Activated T-helper 1 cell treated with anti-CD3 and anti-CD28 coated beads, Interleukin-12 subunit alpha, Interleukin-12 subunit beta, Interleukin-2, Interleukin-4 antibody, amounts not matched to agents 30 ng/mL and 10 ng/mL and 1 ng/mL, durations not matched to agents 14 hours and 24 hours and 36 hours (primary cell): ENCODE measurements around the gene FRG2B. TPM values are rescaled to one million over a fixed set of nuclear protein-coding genes. Genes with fewer than 3 reads are reported as not detected.

Source experiments
- total RNA-seq: library from RNA; stranded (reverse); gene quantifications from 2 replicates; pipeline ENCODE4 v1.2.3, GENCODE V29; 2022

Gene FRG2B
- total RNA-seq, 1 donor from 2014 or later: 0.21 TPM

Other genes starting within 250 kb of the FRG2B start
- 6.6 and 7.5 TPM in 2 replicates for gene PAOX, start 247.5 kb downstream of the FRG2B start, total RNA-seq
- gene MTG1, start 232.6 kb downstream of the FRG2B start, total RNA-seq: 64.9 and 67.9 TPM in 2 replicates
- not detected in 2 replicates for gene SPRN, start 202.2 kb downstream of the FRG2B start, total RNA-seq
- 1.2 and 1.5 TPM in 2 replicates for gene SCART1, start 172.8 kb downstream of the FRG2B start, total RNA-seq
- 0.52 TPM in 1 of 2 replicates, not detected in the other for gene CYP2E1, start 99.4 kb downstream of the FRG2B start, total RNA-seq
- gene SYCE1, start 61.2 kb downstream of the FRG2B start, total RNA-seq: 0.24 and 0.34 TPM in 2 replicates